ENCODE results near the gene NT5C3A. TPM values are rescaled to one million over a fixed set of nuclear protein-coding genes. Genes with fewer than 3 reads are reported as not detected.

NT5C3A gene
- total and polyA plus RNA-seq, 9 donors, result 17.4 to 33.0 (median 22.4) TPM

DNA sequence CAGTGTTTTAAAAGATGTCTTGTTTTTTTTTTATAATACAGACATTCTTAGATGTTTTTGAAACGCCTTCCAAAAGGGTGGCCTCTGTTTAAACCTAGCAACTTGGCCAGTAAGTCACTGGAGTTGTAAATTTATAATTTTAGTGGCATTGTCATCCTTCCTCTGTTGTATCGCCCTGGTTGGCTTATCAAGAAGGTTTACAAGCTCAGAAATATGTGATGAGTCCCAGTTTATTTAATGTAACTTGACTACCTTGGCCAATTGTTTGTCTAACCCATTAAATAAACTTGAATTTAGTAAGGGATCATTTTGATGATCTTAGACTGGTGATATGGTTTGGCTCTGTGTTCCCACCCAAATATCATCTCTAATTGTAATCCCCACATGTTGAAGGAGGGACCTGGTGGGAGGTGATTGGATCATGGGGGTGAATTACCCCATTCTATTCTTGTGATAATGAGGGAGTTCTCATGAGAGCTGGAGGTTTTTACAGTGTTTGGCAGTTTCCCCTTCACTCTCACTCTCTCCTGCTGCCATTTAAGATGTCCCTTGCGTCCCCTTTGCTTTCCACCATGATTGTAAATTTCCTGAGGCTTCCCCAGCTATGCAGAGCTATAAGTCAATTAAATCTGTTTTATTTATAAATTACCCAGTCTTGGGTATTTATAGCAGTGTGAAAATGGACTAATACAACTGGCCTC, 13.4 kb upstream of the NT5C3A start:
- Histone ChIP-seq H3K36me3 (no peaks in the 10 kb centered on the region), H3K27me3 (no peaks in the 10 kb centered on the region), H3K9me3 (no peaks in the 10 kb centered on the region), H3K4me3 (no peak overlapping the region), H3K27ac (no peak overlapping the region), H3K4me1 (ENCODE audit: insufficient read depth) (no peaks in the 10 kb centered on the region)
- 54 to 76% (median 75%) methylated on average over 3 of the region's 3 CpGs for WGBS, 3 donors
- intact Hi-C loops (cut with DNase I), result no loop called here
- no peak for DNase-seq
- no peak for TF ChIP-seq EP300 (IDR thresholded peaks at IDR 0.05)

GRCh38 chr7:33073243-33073642, 10.7 kb upstream of the NT5C3A start:
- intact Hi-C loops (cut with DNase I), result no loop called here
- TF ChIP-seq POLR2A (IDR thresholded peaks at IDR 0.05) (no peak), EP300 (IDR thresholded peaks at IDR 0.05) (no peak)
- TF ChIP-seq, protein P1, sequence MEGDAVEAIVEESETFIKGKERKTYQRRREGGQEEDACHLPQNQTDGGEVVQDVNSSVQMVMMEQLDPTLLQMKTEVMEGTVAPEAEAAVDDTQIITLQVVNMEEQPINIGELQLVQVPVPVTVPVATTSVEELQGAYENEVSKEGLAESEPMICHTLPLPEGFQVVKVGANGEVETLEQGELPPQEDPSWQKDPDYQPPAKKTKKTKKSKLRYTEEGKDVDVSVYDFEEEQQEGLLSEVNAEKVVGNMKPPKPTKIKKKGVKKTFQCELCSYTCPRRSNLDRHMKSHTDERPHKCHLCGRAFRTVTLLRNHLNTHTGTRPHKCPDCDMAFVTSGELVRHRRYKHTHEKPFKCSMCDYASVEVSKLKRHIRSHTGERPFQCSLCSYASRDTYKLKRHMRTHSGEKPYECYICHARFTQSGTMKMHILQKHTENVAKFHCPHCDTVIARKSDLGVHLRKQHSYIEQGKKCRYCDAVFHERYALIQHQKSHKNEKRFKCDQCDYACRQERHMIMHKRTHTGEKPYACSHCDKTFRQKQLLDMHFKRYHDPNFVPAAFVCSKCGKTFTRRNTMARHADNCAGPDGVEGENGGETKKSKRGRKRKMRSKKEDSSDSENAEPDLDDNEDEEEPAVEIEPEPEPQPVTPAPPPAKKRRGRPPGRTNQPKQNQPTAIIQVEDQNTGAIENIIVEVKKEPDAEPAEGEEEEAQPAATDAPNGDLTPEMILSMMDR (IDR thresholded peaks at IDR 0.05), result no peak

DNA sequence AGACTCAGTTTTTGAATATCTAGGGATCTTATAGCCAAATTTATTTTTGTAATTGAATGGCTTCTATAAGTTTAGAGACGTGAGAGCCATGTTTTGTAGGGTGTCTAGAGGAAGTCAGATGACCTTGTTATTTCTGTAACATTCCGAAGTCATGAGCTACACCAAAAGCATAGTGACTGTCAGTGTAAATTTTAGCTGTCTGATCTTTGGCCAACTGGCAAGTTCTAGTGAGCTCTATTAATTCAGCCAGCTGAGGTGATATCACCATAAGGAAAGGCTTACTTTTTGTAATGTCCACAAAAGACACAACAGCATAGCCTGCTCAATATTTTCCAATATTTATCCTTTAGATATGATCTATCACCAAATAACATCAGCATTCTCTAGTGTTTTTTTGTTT, 9.9 kb upstream of the NT5C3A start:
- no peak overlapping the region for H3K27ac ChIP-seq

More at GRCh38 chr7:33073243-33073642, 10.7 kb upstream of the NT5C3A start:
- 82 to 91% (median 90%) methylated on average over 4 of the region's 4 CpGs for WGBS, 3 donors
- no peak for DNase-seq
- Histone ChIP-seq H3K4me1 (ENCODE audit: insufficient read depth) (no peaks in the 10 kb centered on the region), H3K27me3 (no peaks in the 10 kb centered on the region), H3K36me3 (no peaks in the 10 kb centered on the region), H3K27ac (no peak overlapping the region), H3K9me3 (no peaks in the 10 kb centered on the region), H3K4me3 (no peak overlapping the region)

DNA sequence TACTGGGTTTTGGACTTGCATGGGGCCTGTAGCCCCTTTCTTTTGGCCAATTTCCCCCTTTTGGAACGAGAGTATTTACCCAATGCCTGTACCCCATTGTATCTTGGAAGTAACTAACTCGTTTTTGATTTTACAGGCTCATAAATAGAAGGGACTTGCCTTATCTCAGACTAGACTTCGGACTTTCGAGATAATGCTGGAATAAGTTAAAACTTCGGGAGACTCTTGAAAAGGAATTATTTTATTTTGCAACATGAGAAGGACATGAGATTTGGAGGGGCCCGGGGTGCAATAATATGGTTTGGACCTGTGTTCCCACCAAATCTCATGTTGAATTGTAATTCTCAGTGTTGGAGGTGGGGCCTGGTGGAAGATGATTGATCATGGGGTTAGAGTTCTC, 8.3 kb upstream of the NT5C3A start:
- no peak for DNase-seq
- Histone ChIP-seq H3K27ac (no peak overlapping the region), H3K4me1 (ENCODE audit: insufficient read depth) (no peaks in the 10 kb centered on the region), H3K9me3 (no peaks in the 10 kb centered on the region), H3K4me3 (no peak overlapping the region), H3K27me3 (no peaks in the 10 kb centered on the region), H3K36me3 (no peaks in the 10 kb centered on the region)
- WGBS, 3 donors, result 62 to 84% (median 75%) methylated on average over 6 of the region's 6 CpGs
- TF ChIP-seq EP300 (IDR thresholded peaks at IDR 0.05) (no peak), POLR2A (IDR thresholded peaks at IDR 0.05) (no peak)
- TF ChIP-seq, protein P1 (IDR thresholded peaks at IDR 0.05), result no peak
- intact Hi-C loops (cut with DNase I), result no loop called here

More for the DNA sequence above, 9.9 kb upstream of the NT5C3A start:
- Histone ChIP-seq H3K9me3 (no peaks in the 10 kb centered on the region), H3K4me3 (no peak overlapping the region), H3K27me3 (no peaks in the 10 kb centered on the region), H3K36me3 (no peaks in the 10 kb centered on the region), H3K4me1 (ENCODE audit: insufficient read depth) (no peaks in the 10 kb centered on the region)
- no peak for TF ChIP-seq POLR2A (IDR thresholded peaks at IDR 0.05)
- DNase-seq, result no peak
- intact Hi-C loops (cut with DNase I), result no loop called here
- WGBS, 3 donors, result 8 to 12% (median 11%) methylated on average over 2 of the region's 2 CpGs

- no peak overlapping the region for H3K4me3 ChIP-seq
- intact Hi-C loops (cut with DNase I), result no loop called here
- TF ChIP-seq POLR2A (IDR thresholded peaks at IDR 0.05) (no peak), EP300 (IDR thresholded peaks at IDR 0.05) (no peak)
- TF ChIP-seq, protein P1 (IDR thresholded peaks at IDR 0.05), result no peak
- no peaks in the 10 kb centered on the region for H3K27me3 ChIP-seq
- 95 to 100% (median 97%) methylated on average over 2 of the region's 2 CpGs for WGBS, 3 donors
- no peaks in the 10 kb centered on the region for H3K4me1 ChIP-seq (ENCODE audit: insufficient read depth)
- no peaks in the 10 kb centered on the region for H3K9me3 ChIP-seq
- H3K27ac ChIP-seq, result no peak overlapping the region
- no peak for DNase-seq
- no peaks in the 10 kb centered on the region for H3K36me3 ChIP-seq
Measured at GRCh38 chr7:33070277-33070676, 7.7 kb upstream of the NT5C3A start.
